GM19025 (cell line): Measurements from ENCODE around the gene MITF.

Source experiments
- ATAC-seq: cut with Tn5 transposase; IDR thresholded peaks from one replicate; pipeline ENCODE4 v1.9.1; 2021; ENCODE audit warnings: mild to moderate bottlenecking, low read depth, moderate library complexity; ENCODE audit not compliant: unreplicated experiment

The MITF gene

DNA sequence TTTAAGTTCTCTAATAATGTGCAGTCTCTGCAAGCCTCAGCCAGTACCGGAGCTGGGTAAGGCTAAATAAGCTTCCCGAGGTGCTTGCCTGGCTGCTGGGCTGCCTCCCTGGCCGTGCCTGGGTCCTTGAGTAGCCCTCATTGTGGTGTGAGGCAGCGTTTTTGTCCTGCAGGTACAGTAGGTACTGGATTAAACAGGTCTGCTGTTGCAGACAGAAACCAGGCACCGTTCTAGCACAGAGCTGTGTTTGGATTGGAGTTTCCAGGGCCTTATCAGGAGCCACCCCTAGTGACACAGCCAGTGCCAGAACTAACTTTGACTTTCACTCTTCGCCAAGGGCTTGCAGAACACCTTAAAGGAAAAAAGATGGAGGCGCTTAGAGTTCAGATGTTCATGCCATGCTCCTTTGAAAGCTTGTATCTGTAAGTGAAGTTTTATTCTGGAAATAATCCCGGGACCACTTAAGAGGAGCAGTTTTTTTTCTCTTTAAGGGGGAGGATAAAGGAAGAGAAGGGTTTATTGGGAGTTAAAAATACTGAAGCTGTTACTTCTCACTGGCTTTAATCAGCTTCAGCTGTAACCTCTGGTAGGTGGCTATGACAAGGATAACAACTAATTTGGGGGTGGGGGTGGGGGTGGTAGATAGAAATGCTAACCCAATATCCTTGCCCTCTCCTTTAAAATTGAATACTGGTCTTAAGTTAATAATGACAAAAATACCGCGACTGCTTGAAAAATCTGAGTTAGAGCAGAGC lies 126.8 kb downstream of the MITF start:
- ATAC-seq = no peak

DNA sequence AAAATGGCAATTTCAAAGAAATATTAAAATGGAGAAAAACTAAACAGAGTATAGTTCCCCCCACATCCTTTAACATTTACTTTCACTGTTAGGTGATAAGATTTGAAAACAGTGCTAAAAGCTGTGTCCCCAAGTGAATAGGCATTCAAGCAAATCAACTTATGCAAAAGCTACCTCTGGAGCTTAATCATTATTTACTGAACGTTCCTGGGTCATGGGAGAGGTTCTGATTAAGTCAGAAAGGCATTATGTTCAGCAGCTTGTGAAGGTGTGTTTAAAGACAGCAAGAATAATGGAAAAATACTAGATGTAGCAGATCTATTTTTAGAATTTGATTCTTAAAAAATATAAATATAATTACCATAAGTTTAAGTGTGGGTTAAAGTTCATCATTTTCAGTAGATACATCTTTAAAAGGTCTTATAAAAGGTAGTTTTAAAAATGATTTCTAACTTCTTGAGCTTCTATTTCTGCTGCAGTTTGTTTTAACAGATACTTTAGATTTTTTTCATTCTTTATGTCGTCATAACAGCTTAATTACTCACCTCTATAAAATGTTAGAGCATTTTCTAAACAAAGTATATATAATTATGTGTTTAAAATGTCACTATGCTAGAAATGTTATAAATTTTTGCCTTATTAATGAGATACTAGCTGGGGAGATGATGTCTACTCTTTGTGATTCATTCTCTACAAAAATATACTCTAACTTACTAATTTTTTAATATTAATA lies 127.9 kb downstream of the MITF start:
- no peak for ATAC-seq

DNA sequence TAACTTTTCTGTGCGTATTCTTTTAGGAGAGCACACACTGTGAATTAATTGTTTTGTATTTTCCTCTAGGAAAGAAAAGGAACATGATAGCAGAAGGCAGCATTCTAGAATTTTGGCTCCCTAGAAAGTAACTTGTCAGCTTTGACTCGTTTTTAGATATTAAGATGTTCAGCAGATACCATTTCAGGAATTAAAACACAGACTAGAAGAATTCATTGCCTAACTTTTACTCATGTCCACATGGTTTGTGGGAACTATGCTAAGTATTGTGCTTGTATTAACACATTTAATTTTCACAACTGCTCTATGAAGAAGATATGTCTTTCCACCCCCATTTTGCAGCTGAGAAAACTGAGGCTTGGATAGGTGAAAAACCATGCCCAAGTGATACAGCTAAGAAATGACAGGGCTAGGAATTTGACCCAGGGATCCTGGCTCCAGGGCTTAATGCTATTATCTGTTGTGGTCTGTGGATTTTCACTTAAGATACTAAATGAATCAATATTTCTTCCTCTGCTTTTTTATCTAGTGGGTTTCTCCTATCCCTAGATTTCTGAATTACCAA lies 128.8 kb downstream of the MITF start:
- ATAC-seq = no peak

DNA sequence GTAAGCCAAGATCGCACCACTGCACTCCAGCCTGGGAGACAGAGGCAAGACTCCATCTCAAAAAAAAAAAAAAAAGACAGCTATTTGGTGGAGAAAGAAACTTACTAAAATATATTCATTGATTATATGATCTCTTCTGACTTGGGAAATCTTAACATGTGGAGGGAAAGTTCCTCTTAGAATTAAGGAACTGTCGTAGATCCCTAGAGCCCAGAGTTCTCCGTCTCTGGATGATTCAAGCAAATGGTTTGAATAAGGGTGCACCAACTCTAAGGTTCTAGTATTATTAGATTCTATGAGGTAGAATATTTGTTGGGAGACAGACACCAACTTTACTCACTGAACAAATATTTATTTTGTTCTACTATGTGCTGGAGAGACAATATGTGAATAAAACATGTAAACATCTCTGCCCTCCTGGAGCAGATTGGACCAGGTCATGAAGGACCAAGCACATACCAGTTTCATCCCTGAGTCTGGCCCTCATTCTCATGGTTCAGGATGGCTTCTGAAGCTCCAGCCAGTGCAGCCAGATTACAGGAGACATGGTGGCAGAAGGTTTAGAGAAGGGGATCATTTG lies 129.7 kb downstream of the MITF start:
- no peak for ATAC-seq

DNA sequence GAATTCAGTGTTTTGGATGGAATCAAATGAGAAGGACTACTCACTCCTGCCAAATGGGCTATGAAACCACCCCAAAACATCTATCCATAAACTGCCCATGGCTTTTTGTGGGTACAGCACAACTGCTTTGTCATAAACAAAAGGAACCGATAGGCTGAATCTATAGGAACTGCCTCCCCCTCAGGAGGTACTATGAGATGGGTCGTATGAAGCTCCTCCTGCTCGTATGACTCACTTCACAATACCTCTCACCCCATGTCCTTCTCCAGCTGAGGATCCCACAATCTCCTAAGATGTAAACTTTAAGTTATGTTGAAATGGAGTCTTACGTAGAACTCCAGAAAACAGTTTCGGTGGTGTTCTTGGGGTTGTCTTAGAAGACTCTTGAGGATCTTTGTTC lies 130.4 kb downstream of the MITF start:
- no peak for ATAC-seq

DNA sequence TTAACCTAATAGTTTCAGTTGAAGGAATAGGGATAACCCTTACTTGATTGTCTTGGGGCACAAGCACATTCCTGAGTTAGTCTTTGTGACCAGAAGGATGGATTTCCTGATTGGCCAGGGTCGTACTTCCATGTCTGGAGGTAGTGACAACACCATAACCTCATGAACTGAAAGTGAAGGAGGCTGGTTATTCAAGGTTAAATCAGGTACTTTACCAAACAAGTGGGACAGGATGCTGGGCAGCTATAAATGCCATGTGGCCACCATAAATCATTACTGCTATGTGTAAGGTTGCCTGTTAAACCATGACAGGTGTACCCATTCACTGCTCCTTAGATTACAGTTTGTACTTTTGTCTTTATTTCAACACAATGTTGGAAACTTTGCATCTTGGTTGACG lies 132.0 kb downstream of the MITF start:
- no peak for ATAC-seq

DNA sequence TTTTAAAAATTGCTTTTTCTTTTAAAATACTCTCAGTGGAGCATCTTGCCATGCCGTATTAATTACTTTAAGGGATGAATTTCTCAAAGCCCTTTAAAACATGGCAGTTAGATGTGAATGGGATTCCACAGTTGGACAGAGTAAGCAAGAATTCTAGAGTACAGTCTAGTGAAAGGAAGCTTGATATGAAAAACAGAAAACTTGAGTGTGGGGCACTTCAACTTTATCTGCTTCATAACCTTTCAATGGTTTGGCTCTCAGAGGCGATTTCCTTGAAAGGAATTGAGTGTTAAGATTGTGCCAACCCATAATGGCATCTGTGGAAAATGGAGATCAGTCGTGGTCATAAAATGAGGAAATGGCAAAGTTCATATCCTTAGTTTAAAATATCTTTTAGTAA lies 132.6 kb downstream of the MITF start:
- no peak for ATAC-seq

DNA sequence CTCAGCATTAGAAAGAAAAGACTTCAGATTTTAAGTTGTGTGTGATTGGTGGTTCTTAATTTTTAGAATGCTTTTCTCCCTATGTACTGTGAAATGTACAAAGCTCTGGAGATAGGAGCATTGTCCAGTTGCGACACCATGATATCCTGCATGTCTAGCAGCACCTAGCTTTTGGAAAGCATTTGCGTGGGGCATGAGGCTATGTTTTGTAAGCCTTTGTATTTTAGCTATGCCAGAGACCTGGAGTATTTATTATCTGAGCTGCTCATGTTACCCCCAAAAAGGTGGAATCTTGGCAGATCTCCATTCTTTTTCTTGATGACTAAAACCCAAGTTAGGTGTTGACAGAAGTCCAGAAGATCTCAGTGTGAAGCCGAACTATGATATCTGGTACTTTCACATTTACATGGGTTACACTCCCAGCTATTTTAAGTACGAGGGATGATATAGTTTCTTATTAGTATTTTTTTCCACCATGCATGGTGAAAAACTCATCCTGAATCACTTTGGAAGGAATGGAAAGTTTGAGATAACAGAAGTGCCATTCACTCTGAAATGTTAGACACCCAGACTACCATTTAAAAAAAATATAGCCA lies 133.6 kb downstream of the MITF start:
- no peak for ATAC-seq

DNA sequence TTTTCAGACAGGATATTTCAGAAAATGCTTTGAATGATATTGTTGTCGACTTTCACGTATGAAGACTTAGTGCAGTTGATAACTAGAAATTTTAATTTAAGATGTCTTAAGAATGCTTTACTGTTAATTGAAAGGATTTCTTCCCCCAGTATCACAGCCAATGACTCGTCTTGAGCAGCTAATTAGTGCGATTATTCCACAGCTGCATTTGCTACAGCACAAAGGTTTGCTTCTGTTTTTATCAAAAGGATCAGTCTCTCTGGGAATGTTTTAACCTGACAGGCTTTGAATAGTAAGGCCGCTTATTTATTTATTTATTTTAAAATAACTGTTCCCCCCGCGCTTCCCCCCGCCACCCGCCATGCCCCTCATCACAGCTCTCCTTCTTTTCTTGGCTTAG lies 136.8 kb downstream of the MITF start:
- ATAC-seq = no peak

DNA sequence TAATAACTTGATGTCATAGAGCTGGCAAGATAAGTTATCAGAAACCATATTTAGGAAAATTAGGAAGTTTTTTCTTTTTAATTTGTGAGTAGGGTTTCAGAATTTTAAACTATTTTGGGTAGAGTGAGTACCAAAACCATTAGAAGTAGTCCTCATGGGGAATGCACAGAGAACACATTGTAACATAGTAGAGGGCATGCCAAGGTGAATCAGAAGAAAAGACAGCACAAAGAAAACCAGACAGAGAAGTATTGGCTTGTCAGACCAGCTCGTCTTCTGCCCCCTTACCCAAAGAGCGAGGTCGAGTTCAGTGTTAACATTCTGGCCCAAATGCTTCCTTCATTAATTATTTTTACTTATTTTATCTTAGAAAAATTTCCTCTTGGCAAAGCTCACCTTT lies 139.0 kb downstream of the MITF start:
- ATAC-seq = no peak

DNA sequence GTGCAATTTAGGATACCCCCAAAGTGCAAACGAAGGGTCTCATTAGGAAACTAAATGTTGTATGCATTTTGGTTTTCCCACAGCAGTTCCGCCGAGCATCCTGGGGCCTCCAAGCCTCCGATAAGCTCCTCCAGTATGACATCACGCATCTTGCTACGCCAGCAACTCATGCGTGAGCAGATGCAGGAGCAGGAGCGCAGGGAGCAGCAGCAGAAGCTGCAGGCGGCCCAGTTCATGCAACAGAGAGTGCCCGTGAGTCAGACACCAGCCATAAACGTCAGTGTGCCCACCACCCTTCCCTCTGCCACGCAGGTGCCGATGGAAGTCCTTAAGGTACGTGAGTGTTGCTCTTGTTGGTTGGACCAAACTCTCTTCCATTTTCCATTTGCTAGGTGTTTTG lies 139.8 kb downstream of the MITF start:
- ATAC-seq = no peak

DNA sequence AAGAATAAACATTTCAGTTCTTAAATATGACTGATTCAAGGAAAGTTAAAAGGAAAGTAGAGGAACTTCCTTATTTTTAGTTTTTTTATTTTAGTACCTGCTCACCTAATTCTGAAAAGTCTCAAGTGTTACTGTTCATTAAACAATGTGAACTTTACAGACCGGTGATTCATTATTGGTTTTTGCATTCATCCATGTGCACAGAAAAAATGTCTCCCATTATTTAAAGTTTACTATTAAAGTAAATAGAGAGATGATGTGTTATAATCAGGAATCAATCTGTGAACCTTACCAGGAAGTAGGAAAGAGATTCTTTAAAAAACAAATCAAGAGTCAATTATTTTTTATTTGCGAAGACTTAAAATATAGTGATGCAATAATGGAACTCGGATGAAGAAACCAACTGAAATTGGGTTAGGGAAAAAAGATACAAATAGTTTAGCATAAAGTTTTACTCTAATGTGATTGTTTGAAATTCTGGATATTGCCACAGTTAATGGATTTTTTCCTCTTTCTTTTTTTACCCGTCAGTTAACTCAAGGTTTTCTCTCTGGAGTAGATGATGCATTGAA lies 140.9 kb downstream of the MITF start:
- no peak for ATAC-seq

DNA sequence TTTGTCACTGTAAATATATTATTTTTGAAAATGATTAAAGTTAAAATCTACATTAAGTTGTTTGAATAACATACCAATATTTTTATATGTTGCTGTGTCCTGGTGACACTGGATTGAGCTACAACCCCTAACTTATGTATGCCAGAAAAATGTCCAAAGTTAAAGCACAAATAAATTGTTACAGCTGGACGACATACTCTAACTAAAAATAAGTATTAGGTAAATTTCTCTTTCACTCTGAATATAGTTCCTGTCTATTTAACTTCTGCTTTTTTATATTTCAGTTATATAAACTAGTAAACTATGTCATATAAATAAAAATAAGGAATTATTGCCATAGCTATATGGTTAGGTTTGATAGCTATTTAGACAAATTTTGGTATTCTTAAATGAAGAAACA lies 141.8 kb downstream of the MITF start:
- no peak for ATAC-seq

DNA sequence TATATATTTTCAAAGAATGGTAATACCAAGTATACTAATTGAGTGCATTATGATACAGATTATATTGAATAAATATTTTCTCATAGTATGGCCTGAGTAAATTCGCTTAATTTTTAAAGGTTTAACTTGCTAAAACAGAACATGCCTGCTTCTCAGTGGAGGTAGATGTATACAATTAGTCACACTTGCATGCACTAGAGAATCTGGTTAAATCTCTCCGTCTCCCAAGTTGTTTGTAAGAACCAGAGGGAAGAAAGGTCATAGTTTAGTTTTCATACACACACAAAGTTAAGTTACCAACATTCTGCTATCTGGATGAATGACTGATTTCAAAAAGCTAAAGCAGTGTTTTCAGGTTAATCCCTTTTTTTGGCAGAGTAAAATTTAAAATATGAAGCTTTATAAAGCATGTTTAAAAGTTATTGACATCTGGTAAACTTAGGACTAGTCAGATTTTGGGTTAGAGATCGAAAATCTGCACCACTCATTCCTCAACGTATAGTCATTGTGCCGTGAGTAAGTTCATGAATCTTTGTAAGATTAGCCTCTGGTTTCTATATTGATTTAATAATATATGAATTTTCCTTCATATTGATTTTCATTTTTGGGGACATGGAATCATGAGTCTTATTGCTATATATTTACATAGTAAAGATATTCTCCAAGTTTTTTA lies 142.6 kb downstream of the MITF start:
- no peak for ATAC-seq

DNA sequence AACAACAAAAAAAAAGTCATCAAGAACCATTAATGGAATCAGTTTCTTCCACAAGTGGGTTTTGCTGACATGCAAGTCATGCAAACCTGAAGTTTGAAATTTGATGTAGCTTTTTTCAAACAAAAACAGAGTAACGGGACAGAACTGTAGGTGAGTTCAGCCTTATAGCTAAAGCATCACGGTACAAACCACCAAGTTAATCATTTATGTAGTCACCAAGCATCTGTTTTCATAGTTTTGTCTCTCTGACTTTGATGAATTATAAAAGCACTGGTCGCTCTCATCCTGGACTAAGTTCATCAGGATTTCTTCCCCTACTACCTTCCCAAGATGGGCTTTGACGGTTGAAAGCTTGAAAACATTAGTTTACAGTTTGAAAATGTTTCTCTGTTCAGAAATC lies 143.3 kb downstream of the MITF start:
- ATAC-seq = no peak

DNA sequence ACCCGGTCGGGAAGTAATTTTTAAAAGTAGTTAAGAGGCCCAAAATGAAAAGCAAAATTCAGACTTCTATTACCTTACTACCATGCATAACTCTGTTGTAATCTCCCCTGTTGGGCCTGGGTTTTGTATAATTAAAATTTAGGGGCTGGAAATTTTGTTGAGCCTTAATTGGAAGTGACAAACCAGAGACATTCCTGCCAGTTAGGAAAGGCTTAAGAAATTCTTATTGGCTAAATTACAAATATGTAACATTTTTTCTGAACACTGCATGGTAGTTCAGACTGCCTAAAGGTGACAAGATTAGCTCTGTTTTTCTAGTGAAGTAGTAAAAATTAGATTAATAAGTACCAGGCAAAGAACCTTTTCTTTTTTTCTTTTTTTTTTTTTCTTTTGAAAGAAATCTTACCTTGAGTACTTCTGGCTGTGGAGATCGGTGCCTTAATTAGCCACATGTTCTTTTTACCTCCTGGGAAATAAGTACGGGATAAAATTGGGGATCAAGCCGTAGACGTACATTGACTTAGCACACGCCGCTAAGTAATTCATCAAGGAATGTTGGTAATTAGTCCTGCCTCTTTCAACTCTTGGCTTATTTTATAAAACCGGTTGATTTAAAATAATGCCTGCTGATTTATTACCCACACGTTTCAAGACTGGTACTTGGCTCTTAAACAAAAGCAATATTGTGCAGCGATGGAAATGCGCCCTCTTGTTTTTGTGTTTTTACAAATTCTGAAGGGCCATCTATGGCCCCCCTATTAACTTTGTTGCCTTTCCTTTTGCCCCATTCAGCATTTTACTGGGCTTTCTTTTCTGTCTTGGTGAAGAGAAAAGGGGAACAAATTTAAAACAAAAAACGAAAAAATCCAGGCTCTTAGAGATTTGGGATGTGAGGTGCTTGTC lies 149.0 kb downstream of the MITF start:
- no peak for ATAC-seq

DNA sequence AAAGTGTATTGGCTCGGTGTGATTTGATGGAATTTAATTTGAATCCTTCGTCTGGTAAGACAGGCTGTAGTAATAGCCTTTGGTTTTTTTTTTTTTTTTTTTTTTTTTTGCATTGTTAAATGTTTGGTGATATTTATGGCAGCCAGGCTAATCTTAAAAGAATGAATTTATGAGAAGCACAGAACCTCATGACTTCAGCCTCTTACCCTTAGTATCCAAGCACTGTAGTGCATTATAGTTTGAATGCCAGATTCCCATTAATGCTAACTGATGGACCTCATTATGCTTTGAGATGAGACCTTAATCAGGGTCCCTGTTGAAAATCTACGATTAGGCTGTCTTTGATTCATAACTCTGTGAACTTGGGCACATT lies 149.7 kb downstream of the MITF start:
- ATAC-seq = no peak

DNA sequence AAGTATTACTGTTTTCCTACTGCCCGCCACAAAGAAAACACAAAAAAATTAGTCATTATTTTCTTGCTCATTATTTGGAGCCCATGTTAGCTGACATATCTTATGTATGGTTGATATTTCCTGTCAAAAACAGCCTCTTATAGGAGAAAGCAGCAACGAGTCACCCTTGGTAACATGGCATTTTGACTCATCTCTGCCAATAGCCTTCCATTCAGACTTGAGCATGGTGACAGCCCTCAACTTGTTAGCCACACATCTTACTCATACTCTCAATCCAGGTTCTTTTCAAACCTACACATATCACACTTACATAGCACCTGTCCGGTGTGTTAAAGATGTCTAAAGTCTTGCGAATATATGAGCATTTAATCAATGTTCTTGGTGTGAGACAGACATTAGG lies 150.8 kb downstream of the MITF start:
- no peak for ATAC-seq

DNA sequence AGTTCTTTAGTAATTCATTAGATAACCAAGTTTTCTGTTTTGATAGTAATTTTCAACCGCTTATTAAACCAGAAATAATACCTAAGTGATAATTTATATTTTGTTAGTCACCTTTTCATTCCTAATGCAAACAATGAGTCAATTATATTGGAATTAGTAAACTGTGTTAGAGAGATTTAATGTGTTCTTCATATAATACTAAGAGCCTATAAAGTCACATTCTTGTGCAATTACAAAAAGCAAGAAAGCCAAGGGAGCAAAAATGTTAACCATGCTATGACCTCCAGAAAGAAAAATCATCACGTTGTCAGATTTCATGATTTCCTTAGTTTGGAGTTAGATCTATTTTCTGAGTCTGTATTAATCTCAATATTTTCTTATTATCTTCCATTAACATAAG lies 151.4 kb downstream of the MITF start:
- no peak for ATAC-seq
